Coronary artery (tissue), 2 donors: Measurements from ENCODE around the gene SCGB1C1.
"Not testable (repeated sequence)": the region's sequence is repeated elsewhere in the genome, so short reads cannot be mapped to it uniquely, and the experiment has no call there.

Source experiments
- DNase-seq: peaks from one replicate; pipeline ENCODE4 v3.0.0-alpha.2; 2017; ENCODE audit warnings: low spot score
- H3K27ac ChIP-seq, 2 donors: fragments of 200-600 bp; sonication (generic); one replicate each; pipeline ENCODE4 v1.5.1; 2016 to 2019
- H3K4me3 ChIP-seq: fragments of 200-600 bp; sonication (generic); 2 replicates; pipeline ENCODE4 v1.5.1; 2016; ENCODE audit warnings: mild to moderate bottlenecking, moderate library complexity
- TF ChIP-seq, protein P1 (sequence below): fragments of 200-600 bp; sonication (generic); IDR thresholded peaks from one replicate; pipeline ENCODE4 v1.5.1; 2019; ENCODE audit warnings: antibody characterized with exemption

The SCGB1C1 gene

DNA sequence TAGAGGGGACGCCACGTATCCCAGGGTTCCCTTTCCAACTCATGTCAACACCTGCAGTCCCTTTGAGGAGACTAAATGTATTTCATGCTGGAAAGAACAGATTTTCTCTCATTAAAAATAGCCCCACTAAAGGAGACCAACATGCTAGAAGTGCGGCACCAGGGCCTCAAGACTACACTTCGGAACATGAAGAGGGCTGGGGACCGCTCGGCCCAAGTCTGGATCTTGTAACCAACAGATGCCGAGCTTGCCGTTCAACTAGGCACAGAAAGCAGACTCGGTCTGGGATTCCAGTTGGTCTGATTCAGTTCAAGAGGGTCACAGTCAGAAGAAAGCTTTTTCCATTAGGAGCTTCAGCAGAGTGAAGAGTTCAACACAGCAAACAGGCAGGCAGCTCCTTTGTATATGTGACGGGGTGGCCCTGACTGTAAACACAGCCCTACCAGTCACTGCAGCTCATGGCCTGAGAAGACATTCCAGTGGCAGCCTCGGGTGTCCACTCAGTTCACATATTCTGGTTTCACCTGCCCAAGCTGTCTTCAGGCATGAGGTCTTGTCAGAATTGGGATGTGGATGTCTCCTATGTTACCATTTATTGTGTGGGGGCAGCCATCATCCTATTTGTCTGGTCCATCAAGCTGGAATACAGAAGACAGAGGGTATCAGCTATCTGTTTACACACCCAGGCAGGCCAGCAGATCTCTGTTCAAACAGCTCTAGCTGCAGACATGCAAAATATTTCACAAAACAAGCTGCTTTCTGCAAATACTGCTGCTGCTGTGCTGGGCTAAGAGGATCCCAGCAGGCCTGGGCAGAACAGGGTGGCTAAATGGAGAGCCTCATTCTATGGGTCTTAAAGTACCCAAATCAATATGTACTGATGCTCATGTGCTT, 23.4 kb downstream of the SCGB1C1 start:
- H3K27ac ChIP-seq = no peak overlapping the region
- H3K4me3 ChIP-seq = no peak overlapping the region
- TF ChIP-seq, protein P1, sequence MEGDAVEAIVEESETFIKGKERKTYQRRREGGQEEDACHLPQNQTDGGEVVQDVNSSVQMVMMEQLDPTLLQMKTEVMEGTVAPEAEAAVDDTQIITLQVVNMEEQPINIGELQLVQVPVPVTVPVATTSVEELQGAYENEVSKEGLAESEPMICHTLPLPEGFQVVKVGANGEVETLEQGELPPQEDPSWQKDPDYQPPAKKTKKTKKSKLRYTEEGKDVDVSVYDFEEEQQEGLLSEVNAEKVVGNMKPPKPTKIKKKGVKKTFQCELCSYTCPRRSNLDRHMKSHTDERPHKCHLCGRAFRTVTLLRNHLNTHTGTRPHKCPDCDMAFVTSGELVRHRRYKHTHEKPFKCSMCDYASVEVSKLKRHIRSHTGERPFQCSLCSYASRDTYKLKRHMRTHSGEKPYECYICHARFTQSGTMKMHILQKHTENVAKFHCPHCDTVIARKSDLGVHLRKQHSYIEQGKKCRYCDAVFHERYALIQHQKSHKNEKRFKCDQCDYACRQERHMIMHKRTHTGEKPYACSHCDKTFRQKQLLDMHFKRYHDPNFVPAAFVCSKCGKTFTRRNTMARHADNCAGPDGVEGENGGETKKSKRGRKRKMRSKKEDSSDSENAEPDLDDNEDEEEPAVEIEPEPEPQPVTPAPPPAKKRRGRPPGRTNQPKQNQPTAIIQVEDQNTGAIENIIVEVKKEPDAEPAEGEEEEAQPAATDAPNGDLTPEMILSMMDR = no peak
- no peak for DNase-seq

DNA sequence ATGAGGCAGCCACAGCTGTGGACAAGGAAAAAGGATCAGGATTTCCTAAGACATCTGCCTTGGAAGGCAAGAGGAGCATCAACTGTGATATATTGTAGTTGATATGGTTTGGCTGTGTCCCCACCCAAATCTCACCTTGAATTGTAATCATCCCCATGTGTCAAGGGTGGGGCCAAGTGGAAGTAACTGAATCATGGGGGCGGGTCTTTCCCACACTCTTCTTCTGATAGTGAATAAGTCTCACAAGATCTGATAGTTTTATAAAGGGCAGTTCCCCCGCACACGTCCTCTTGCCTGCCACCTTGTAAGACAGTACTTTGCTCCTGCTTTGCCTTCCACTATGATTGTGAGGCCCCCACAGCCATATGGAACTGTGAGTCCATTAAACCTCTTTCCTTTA, 24.8 kb downstream of the SCGB1C1 start:
- no peak for DNase-seq
- no peak overlapping the region for H3K27ac ChIP-seq
- TF ChIP-seq, protein P1 = no peak
- H3K4me3 ChIP-seq = no peak overlapping the region

DNA sequence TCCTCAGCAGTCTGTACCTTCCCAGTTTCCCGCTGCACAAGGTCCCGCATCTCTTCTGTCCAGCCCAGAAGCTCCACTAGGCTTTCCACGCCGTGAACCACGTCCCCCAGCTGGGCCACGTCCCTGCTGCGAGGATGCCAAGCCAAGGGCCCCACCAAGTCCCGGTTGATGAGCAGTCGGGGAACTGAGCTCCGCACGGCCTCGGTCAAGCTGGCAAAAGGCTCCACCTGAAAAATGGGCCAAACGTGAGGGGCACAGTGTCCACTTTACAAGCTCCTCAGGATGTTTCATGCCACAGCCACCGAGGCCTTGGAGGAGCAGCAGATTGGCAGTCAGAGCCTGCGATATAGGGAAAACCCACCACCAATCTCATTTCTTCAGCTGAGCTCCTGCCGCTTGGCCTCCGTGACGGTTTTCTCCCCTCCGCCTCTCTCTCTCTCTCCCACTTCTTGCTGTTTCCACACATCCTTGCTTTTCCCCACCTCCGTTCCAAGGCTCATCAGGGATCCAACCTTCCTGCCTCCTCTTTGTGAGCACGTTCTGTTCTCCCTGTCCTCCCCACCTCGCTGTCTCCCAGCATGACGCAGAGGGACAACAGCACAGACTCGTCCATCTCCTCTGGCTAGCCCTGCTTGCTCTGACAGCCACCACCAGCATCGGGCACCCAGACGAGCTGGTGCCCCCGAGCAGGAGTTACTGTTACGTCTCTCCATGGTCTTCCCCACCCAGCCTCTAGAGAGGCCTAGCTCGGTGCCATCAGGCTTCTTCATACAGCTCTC, 26.1 kb downstream of the SCGB1C1 start:
- no peak overlapping the region for H3K27ac ChIP-seq
- H3K4me3 ChIP-seq = no peak overlapping the region
- no peak for DNase-seq
- TF ChIP-seq, protein P1 = no peak

DNA sequence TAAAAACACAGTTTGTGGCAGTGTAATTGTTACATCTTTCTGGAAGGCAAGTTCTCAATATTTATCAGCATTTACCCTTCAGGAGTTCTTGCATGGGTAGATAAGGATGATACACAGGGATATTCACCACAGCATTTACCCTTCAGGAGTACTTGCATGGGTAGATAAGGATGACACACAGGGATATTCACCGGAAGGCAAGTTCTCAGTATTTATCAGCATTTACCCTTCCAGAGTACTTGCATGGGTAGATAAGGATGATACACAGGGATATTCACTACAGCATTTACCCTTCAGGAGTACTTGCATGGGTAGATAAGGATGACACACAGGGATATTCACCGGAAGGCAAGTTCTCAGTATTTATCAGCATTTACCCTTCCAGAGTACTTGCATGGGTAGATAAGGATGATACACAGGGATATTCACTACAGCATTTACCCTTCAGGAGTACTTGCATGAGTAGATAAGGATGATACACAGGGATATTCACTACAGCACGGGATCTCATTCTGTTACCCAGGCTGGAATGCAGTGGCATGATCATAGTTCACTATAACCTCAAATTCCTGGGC, 27.9 kb downstream of the SCGB1C1 start:
- DNase-seq, H3K4me3 ChIP-seq, H3K27ac ChIP-seq: not testable (repeated sequence)

DNA sequence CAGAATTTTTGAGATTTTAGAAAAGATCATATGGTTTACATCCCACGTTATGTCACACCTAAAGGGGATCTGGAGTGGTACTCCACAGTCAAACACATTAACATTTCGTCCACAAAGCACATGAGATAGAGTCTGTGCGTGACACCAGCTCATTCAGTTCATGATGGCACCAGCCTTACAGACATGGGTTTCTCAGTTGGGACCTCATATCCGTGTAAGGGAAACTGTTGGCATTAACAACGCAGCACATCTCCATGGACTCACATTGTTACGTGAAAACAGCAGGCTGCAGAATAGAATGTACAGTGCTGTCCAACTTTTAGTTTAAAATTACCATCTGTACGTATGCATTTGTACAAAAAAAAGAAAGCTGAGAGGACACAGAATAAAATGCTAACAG, 28.7 kb downstream of the SCGB1C1 start:
- Histone ChIP-seq H3K27ac (no peak overlapping the region), H3K4me3 (no peak overlapping the region)
- DNase-seq = no peak
- TF ChIP-seq, protein P1 = no peak

DNA sequence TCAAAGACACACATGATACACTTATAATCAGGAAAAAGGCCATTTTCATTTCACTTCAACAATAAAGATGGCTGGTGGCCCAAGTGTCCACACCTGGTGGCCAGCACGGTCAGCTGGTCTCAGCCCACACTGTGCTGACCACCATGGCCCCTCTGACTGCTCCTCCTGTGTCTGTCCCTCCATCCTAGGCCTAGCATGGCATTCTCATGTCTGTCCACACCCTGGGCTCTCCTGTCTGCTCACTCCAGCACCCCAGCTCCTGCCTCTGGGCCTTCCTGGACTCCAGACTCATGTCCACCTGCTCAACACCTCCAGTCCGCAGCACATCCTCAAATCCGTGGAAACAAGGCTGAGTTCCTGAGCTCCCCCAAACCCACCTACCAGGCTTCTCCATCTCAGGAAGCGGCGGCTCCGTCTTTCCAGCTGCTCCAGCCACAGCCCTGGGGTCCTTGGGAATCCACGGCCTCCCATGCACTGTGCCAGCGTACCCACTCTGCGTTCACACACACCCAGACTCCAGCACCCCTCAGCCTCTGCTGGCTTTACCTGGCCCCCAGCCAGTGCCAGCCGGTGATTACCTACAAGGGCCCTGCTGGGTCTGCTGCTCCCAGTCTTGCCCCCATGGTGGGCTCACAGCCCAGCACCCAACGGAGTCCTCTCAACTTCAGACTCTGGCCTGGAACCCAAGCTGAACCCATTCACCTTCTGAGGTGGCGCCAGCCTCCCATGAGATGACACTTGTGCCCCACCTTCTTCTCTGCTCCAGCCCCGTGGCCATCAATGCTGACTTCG, 29.3 kb downstream of the SCGB1C1 start:
- TF ChIP-seq, protein P1 = no peak
- no peak for DNase-seq
- H3K27ac ChIP-seq = no peak overlapping the region

More for the DNA sequence above, 29.3 kb downstream of the SCGB1C1 start:
- no peak overlapping the region for H3K4me3 ChIP-seq
